Subcutaneous adipose tissue (tissue), 4 donors: ENCODE measurements around the gene STRBP. TPM values are rescaled to one million over a fixed set of nuclear protein-coding genes. Genes with fewer than 3 reads are reported as not detected.

ENCODE experiments used
- total RNA-seq, 4 donors: library from RNA; depleted of rRNA; stranded (reverse); fragments of >200 nt; gene quantifications; one replicate each; pipeline ENCODE4 v1.1.0, GENCODE V29; 2016
- TF ChIP-seq, protein P1 (sequence below): fragments of 450-650 bp; IDR thresholded peaks from one replicate; pipeline ENCODE4 v1.5.1; 2016; ENCODE audit warnings: low read depth, mild to moderate bottlenecking, control low read depth, antibody characterized with exemption, moderate library complexity

Gene STRBP
- total RNA-seq, 4 donors from 2014 or later, result 6.6 to 11.3 (median 10.0) TPM

DNA sequence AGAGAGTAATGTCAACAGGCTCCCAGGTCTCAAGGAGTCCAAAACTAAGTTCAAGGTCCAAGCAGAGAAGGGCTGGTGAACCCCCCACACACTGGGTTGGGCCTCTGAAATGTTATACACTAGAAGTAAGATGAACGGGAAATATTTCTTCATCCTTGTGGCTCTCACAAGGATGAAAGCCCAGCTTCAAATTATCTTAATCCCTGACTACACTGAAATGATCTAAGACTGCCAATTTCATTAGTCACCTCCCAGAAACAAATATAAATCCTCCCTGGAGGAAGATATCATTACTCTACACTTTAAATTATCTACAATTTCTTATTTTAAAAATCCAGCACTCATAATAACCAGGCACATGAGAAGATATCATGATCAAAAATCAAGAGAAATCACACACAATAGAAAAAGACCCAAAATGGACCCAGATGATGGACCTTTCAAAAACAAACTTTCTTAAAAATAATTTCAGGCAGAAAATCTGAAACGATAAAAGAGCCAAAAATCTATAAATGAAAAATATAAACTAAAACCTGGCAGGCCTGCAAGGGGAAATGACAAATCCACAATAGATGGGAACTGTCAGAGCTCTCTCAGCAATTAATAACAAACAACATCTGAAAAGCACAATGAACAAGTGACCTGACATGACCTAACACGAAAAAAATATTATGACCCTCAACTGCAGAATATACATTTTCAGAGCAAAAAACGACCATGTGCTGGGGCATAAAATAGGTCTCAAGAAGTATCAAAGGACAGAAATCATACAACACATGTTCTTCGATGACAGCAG, 117.5 kb downstream of the STRBP start:
- TF ChIP-seq, protein P1, sequence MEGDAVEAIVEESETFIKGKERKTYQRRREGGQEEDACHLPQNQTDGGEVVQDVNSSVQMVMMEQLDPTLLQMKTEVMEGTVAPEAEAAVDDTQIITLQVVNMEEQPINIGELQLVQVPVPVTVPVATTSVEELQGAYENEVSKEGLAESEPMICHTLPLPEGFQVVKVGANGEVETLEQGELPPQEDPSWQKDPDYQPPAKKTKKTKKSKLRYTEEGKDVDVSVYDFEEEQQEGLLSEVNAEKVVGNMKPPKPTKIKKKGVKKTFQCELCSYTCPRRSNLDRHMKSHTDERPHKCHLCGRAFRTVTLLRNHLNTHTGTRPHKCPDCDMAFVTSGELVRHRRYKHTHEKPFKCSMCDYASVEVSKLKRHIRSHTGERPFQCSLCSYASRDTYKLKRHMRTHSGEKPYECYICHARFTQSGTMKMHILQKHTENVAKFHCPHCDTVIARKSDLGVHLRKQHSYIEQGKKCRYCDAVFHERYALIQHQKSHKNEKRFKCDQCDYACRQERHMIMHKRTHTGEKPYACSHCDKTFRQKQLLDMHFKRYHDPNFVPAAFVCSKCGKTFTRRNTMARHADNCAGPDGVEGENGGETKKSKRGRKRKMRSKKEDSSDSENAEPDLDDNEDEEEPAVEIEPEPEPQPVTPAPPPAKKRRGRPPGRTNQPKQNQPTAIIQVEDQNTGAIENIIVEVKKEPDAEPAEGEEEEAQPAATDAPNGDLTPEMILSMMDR, result no peak

DNA sequence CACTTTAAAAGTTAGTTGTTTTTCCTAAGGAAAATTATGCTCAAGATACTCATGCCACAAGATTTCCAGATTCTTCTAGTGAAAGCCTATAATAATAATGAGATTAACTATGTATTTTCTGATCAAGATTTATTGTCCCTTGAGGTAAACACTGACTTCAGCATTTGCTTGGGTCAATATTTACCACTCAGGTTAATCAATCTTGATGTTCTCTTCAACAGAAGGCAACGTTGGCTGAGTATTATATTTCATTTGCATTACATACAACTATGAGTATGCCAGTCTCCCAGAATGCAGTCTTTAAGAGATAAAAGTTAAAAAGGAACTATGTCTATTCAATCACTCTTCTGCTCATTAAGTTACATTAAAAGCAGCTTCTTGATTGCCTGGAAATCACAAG, 119.3 kb downstream of the STRBP start:
- TF ChIP-seq, protein P1, result no peak

DNA sequence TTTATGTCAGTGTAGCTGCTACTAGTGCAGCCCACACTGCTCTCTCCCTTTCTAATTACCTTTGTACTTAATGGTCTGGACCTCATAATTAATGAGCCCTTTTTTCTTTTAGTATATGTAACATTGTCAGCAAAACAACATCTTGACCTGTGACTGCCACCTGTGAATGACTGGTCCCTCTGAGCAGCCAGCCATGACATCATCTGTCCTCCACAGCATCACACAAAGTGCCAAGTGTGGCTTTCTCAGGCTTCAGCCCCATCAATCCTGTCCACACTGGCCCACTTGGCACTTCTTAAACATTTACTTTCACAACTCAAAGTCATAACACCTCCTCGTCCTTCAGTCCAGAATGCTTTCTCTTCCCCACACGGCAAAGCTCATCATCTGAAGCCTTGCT, 130.2 kb downstream of the STRBP start:
- TF ChIP-seq, protein P1, result no peak

DNA sequence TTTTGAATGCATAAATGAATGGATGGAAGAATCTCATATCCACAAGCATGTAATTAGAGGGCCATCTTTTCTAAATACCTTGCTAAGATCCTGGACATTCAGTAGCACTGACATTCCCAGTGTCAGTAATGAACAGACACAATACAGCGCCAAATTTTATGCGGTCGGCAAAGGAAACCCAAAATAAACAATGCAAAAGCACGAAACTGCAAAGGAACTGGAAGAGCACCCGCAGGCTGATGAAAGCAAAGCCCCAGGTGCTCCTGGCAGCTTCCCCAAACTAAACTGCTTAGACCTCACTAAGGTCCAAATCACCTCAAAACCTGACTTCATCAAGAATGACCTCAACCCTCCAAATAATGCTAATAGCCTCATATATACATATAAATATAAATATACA, 133.0 kb downstream of the STRBP start:
- TF ChIP-seq, protein P1, result no peak

DNA sequence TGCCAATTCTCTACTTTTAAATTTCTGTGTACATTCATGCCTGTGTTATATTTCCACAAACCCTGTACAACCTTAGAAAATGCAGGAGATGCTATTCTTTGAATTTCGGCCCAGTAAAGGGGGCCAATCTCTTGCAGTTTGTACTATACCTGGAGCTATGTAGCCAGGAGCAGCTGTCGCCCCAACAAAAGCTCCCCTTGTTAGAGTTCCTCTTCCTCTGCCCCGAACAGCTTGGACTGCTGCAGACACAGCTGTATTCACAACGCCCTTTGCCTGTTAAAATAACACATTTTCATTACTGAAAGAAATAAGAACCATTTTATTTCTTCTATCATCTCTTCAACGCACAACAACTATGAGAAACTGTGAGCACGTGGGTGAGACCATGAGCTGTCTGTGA, 135.7 kb downstream of the STRBP start:
- TF ChIP-seq, protein P1, result no peak

DNA sequence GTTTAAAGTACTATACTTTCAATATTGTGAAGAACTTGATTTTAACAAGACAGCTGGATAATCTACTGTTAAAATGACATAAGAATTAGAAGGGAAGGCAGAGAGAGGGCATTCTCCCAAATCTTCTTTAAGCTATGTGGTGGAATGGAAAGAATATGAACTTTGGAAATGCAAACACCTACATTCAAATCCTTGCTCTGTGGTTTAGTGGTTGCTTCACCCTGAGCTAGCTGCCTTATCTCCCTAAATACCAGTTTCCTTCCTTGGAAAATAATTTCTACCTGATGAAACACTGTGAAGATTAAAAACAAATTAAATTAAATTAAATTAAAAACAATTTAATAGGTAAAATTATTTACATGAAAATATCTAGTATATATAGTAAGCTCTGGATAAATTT, 136.4 kb downstream of the STRBP start:
- TF ChIP-seq, protein P1, result no peak

DNA sequence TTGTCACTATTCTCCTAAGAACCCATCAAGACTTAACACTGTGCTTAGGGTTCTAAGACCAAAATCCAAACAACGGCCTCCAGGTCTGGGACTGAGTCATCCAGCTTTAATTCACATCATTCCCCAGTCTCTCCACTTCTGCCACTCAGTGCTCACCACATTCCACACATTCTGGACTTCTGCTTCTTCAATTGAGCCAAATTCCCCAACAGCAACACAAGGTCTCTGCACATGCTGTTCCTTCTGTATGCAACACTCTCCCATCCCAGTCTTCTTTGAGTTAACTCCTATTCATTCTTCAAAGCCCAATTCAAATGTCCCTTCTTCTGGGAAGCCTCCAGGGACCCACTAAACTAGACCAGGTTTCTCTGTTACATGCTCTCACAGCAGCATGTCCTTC, 137.1 kb downstream of the STRBP start:
- TF ChIP-seq, protein P1, result no peak
